GM12864 (cell line): ENCODE measurements around the gene SEC14L5.

Source experiments
- DNase-seq: peaks from one replicate; pipeline ENCODE4 v3.0.0-alpha.2; 2011; ENCODE audit warnings: low read depth
- H3K4me3 ChIP-seq: 2 replicates; pipeline ENCODE4 v1.5.1; 2011; ENCODE audit warnings: mild to moderate bottlenecking, low read depth, low read length, control low read depth
- CTCF ChIP-seq: IDR thresholded peaks from 2 replicates; pipeline ENCODE4 v1.5.1; 2011; ENCODE audit warnings: low read depth, mild to moderate bottlenecking, moderate library complexity, low read length, control low read depth, inconsistent platforms; ENCODE audit errors: missing control alignments

The SEC14L5 gene

GRCh38 chr16:4979164-4979563 lies 21.0 kb downstream of the SEC14L5 start:
- DNase-seq = no peak
- H3K4me3 ChIP-seq = no peak overlapping the region
- TF ChIP-seq CTCF = no peak

DNA sequence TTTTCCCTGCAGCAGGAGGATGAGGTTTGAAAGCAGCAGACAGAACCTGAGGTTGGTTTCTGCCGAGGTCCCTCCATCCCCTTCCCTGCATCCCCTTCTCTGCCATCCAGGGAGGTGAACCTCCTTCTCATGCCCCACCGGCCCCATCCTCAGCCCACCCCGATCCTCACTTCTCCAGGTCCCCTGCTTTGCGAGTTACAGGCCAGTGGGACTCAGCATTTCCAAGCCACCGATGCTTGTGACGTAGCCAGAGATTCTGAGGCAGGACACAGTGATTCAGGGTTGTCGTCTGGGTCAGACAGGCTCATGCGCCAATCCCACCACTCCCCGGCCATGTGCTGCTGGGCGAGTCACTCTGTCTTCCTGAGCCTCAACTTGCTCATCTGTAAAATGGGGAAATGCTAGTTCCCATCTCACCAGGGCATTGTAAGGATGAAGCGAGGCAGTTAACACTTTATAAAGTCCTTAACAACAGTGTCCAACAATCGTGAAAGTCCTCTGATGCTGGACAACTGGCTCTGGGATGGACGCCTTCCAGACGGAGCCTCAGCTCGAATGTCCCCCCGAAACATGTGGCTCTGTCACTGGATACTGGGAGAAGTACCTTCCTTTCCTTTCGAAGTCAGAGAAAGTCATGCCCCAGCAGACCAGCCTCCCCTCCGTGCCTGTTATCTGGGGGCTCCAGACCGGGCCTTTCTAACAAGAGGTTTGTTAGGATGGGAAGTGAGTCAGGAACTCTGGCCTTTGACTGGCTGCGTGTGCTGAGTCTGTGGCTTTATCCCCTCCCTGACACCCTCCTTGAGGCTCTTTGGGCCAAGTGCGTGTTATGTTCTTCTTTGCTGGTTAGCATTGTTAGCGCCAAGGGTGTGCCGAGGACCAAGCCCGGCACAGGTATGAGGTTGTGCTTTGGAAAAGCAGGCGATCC lies 21.9 kb downstream of the SEC14L5 start:
- no peak for DNase-seq
- TF ChIP-seq CTCF = no peak
- H3K4me3 ChIP-seq = no peak overlapping the region

- no peak for TF ChIP-seq CTCF
- no peak for DNase-seq
- H3K4me3 ChIP-seq = no peak overlapping the region
These were observed 22.6 kb downstream of the SEC14L5 start for GRCh38 chr16:4980691-4981090.

DNA sequence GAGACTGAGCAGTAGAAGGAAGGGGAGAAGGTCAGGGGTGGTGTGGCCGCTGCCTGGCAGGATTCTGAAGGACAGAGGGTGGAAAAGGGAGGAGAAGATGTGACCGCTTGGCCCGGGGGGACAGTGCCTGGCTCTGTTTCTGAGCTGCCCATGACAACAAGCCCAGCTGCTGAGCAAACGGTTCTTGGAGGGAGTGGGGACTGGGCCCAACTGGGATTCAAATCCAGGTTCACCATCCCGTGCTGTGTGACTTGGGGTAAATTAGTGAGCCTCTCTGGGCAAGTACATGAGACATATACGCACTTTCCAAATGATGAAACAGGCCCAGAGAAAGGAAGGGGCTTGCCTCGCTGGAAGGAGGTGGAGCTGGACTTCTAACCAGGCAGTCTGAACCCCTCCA lies 23.3 kb downstream of the SEC14L5 start:
- no peak for DNase-seq
- no peak overlapping the region for H3K4me3 ChIP-seq
- TF ChIP-seq CTCF = no peak

- no peak overlapping the region for H3K4me3 ChIP-seq
- DNase-seq = no peak
- TF ChIP-seq CTCF = no peak
These were observed 24.1 kb downstream of the SEC14L5 start for GRCh38 chr16:4982056-4982867.

DNA sequence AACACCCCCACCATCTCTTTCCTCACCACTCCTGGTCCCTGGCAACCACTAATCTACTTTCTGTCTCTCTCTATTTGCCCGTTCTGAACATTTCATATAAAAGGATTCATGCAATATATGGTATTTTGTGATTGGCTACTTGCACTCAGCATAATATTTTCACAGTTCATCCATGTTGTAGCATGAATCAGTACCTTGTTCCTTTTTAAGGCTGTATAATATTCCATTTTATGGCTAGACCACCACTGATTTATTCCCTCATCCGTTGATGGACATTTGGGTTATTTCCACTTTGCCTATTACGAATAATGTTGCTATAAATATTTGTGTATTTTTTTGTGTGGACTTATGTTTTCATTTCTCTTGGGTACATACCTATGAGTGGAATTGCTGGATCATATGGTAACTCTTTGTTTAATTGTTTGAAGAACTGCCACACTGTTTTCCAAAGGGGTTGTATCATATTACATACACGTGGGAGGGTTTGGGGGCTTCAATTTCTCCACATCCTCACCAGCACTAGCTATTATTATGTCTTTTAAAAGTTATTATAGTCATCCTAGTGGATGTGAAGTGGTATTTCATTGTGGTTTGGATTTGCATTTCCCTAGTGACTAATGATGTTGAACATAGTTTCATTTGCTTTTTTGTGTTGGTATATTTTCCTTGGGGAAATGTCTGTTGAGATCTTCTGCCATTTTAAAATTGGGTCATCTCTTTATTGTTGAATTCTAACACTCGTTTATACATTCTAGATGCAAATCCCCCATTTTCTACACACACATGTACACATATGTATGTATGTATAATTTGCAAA lies 26.3 kb downstream of the SEC14L5 start:
- DNase-seq = no peak

More for the DNA sequence above, 26.3 kb downstream of the SEC14L5 start:
- TF ChIP-seq CTCF = no peak
- H3K4me3 ChIP-seq = no peak overlapping the region
